NCI-H748 (cell line): ENCODE measurements around the gene TMOD3.
"Not testable (repeated sequence)": the region's sequence is repeated elsewhere in the genome, so short reads cannot be mapped to it uniquely, and the experiment has no call there.

Source experiments
- DNase-seq: peaks from one replicate; lab custom pipeline; 2025; ENCODE audit not compliant: unreplicated experiment; lab: John Stamatoyannopoulos, UW

The TMOD3 gene

DNA sequence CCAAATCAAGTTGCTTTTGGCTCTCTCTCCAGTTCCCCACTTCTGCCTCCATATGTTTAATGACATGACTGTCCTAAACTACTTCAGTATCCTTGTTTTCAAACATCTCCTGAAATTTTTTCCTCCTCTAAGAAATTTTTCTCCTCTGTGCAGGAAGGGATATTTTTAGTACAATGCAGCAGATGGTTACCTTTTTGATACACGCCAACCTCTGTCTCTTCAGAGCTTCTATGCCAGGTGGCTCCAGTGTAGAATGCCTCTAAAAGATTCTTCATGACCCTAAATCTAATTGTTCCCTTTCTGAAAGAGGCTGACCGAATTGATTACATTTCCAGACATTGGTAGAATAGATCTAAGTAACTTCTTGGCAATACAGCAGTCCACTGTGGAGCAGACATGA lies 33.7 kb downstream of the TMOD3 start:
- no peak for DNase-seq

GRCh38 chr15:51864408-51865056 lies 35.1 kb downstream of the TMOD3 start:
- DNase-seq = no peak

DNA sequence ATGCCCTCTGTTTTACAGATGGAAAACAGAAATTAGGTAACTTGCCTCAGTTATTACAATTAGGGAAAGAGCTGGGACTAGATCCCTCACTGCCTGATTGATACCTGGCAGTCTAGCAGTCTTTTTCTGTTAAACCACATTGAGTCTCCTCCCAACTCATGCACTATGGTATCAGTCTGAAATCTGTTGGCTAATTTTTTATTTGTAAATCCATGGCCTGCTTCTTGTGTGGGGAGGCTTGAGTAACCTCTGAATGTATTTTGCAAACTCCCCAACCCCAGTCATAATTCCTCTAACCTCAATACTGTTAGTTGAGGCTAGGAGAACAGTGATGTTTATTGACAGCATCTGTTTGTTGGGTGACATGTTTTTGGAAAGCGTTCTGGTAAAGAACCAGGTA lies 35.9 kb downstream of the TMOD3 start:
- no peak for DNase-seq

DNA sequence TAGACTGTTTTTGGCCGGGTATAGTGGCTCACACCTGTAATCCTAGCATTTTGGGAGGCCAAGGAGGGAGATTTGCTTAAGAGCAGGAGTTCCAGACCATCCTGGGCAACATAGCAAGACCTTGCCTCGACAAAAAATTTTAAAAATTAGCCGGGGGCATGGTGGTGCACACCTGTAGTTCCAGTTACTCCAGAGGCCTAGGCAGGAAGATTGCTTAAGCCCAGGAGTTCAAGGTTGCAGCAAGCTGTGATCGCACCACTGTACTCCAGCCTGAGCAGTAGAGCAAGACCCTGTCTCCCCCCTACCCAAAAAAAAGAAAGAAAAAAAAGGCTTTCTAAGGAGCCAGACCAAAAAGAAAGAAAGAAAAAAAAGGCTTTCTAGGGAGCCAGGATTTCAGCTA lies 36.7 kb downstream of the TMOD3 start:
- no peak for DNase-seq

GRCh38 chr15:51866751-51867150 lies 37.3 kb downstream of the TMOD3 start:
- no peak for DNase-seq

DNA sequence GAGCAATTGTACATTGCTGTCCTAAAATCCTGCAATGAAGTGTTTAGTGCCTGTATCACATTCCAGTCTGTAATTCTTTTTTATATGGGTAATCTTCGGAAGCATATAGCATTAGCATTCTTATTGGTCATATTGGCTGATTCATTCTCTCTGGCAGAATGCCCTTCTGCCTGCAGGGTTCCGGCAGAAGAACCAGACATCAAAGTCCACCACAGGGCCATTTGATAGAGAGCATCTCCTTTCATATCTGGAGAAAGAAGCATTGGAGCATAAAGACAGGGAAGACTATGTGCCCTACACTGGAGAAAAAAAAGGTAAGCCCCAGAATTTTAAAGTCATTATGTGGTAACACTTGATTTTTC lies 39.6 kb downstream of the TMOD3 start:
- DNase-seq = no peak

GRCh38 chr15:51870774-51871173 lies 41.3 kb downstream of the TMOD3 start:
- no peak for DNase-seq

DNA sequence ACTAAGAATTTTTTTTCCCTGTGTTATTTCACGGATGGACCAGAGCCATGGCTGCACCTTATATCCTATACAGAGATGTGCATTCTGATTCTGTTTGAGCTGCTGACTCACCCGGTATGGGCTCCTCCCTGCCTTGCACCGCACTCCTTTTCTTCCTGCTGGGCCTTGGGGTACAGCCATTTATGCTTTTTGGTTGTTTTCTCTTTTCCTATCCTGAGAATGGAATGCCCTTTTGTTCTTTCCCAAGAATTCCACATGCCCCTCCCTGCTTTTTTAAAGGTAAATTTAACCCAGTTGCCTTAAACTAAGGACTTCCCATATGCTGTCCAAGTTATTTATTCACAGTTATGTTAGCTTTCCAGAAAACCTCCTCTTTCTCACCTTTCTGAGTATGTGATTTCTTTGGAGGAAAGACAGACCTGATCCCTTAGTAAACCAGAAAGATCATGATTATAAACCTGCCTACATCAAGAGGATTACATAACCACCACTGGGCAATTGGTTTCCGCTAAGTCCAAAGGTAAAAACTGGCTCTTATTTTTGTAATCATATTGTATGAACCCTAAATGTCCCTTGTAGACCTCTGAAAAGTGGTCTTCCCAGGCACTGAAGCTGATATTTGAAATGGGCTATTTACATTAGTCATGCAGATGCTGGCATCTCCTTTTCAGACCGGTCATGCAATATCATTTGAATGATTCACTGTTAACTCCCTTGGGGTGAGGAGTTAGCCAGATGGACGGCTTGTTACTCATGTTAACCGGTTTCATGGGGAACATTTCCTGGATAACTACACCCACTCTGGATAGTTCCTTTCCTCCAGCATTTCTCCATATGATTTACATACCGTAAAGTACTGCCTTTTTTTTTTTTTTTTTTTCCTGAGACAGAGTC lies 45.5 kb downstream of the TMOD3 start:
- DNase-seq = no peak

GRCh38 chr15:51876169-51876568 lies 46.7 kb downstream of the TMOD3 start:
- no peak for DNase-seq

DNA sequence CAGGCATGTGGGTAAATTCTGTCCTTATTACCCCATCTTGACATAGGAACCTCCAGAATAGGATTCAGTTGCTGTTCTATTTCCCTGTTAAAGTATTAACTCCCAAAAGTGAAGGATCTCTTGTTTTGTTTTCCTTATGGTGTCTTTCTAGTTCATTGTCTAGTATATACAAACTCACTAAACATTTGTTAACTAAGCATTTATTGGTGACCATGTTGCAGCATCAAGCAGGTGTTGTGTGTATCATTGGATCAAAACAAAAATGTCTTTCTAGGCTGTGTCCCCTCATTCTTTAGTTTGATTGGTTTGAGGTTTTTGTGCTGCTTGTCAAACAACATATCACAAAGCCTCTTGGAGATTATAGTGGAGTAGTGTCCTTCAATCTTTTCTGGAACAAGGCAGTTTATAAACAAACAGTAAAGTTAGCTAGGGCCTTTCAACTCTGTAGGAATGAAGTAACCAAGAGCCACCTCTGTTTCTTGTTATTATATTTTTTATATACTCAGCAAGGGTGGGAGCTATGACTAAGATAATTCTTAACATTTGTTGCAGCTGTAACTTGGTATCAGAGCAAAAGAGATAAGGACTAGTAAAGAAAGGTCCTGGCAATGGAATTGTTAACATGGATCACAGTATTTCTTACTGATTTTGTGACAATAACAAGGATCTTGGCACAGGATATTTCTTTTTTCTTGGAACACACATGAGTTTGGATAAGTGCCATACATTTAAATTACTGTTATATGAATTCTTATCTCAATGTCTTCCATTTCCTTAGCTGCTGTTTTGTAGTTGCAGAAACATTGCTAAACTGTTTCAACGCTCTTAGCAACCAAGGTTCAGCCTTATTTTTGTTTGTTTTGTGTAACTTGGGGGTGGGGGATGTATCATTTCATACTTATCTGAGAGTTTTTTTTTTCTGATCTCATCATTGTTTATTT lies 49.3 kb downstream of the TMOD3 start:
- no peak for DNase-seq

GRCh38 chr15:51879555-51879954 lies 50.1 kb downstream of the TMOD3 start:
- no peak for DNase-seq

- DNase-seq = no peak
Measured at GRCh38 chr15:51883271-51883837, 53.9 kb downstream of the TMOD3 start.

GRCh38 chr15:51884041-51884440 lies 54.6 kb downstream of the TMOD3 start:
- DNase-seq = no peak

GRCh38 chr15:51884517-51885236 lies 55.2 kb downstream of the TMOD3 start:
- no peak for DNase-seq

GRCh38 chr15:51885758-51886157 lies 56.3 kb downstream of the TMOD3 start:
- not testable (repeated sequence) for DNase-seq

- DNase-seq = no peak
Measured at GRCh38 chr15:51887887-51888592, 58.6 kb downstream of the TMOD3 start.

DNA sequence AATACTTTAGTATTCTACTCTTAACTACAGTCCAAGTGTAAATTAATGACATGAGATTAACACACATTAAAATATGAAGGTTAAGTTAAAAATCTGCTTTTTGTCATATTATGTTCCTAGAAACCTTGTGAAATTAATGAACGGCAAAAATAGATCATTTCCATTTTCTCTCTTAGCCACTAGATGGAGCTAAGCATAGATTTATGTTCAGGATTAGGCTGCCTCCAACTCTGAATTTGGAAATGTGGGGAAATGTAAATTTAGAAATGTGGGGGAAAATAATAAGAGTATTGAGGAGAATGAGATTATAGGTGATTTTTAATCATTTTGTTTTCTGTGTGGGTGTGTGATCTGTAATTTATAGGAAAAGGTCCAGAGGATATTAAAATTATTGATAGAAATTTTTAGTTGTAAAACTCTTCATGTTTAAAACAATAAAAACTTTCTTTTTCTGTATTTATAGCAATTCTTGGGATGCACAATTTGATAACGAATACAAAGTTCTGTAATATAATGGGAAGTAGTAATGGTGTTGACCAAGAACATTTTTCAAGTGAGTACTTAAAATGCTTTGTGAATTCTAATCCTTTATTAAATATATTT lies 59.2 kb downstream of the TMOD3 start:
- peak; percentile 8 for DNase-seq

GRCh38 chr15:51889486-51889885 lies 60.0 kb downstream of the TMOD3 start:
- DNase-seq = no peak

GRCh38 chr15:51904421-51904820 lies 75.0 kb downstream of the TMOD3 start:
- no peak for DNase-seq
